NCI-H524 (cell line): Measurements from ENCODE around the gene SLC39A11.
A peak's percentile ranks its signal among the peaks of the same experiment; 100 is the strongest.

Experiments used
- DNase-seq, 2 experiments: peaks; one replicate each; lab custom pipeline; 2025; lab: John Stamatoyannopoulos, UW

The SLC39A11 gene

GRCh38 chr17:72870367-72870985, 222.0 kb downstream of the SLC39A11 start:
- no peak for DNase-seq

DNA sequence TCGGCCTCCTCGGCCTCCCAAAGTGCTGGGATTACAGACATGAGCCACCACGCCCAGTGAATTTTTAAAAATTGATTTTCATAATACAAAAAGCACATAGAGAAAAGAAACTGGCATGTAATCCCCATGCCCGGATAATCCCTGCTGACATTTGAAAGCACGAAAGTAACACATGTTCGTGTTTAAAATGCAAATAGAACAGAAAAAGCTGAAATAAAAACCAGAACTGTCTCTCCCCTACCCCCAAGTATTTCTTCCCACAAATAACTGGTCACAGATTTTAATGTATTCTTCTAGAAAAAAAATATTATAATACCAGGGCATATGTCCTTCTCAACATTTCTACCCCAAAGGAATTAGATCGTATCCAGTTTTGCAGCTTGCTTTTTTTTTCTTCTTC, 222.9 kb downstream of the SLC39A11 start:
- no peak for DNase-seq

DNA sequence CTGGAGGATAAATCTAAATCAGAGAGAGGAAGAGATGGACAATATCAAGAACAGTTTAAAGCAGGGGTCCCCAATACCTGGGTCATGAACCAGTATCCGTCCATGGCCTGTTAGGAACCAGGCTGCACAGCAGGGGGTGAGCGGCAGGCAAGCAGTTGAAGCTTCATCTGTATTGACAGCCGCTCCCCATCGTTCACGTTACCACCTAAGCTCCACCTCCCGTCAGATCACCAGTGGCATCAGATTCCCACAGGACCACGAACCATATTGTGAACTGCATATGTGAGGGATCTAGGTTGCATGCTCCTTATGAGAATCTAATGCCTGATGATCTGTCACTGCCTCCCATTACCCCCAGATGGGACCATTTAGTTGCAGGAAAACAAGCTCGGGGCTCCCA, 226.5 kb downstream of the SLC39A11 start:
- DNase-seq, result no peak

GRCh38 chr17:72863526-72864211, 228.8 kb downstream of the SLC39A11 start:
- DNase-seq, result peak; percentile 94 to 99

DNA sequence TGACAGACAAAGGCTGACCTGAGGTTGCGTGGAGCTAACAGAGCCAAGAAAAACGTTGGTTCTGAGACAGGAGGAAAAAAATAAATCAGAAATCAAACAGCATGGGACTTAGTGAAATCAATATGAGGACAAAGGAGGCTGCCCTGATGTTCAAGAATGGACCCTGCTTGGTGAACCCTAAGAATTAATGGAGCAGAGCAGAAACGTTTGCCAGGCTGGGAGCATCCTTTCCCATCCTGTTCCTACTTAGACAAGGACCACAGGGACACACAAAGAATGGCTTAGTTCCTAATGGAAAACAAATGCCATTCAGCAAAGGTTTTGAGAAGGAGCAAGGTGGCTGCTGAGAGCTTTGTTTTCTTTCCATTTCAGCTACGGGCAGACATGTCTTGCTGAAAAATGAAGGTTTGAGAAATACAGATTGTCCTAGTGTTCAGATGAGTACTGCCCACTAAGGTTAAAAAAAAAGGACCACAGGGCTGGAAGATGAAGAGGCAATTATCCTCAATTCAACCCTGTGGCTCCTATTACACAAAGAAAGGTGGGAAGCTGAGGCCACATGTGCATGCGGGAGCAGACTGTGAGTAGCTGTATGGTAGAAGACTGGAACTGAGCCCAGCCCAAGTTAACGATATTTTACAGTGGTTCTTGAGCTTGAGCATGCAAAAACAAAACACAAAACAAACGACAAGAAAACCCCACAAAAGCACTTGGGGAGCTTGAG, 230.1 kb downstream of the SLC39A11 start:
- DNase-seq, result peak; percentile 47 to 53

GRCh38 chr17:72861811-72862210, 230.7 kb downstream of the SLC39A11 start:
- no peak for DNase-seq

DNA sequence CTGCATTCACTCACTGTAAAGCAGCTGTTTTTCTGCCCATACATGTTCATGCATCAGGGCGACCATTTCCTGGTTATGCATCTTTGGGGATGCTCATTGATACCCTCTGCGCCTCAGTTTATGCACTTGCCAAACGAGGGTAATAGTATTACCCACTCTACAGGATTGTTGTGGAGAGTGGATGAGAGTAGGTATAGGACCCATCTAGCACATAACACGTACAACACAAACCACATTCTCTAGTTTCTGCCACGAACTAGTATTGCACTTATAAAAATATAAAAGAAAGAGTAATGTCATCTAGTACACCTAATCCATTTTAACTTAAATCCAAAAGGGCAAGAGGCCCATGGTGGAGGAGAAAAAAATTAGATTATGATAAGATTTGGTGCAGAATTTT, 231.7 kb downstream of the SLC39A11 start:
- DNase-seq, result no peak

DNA sequence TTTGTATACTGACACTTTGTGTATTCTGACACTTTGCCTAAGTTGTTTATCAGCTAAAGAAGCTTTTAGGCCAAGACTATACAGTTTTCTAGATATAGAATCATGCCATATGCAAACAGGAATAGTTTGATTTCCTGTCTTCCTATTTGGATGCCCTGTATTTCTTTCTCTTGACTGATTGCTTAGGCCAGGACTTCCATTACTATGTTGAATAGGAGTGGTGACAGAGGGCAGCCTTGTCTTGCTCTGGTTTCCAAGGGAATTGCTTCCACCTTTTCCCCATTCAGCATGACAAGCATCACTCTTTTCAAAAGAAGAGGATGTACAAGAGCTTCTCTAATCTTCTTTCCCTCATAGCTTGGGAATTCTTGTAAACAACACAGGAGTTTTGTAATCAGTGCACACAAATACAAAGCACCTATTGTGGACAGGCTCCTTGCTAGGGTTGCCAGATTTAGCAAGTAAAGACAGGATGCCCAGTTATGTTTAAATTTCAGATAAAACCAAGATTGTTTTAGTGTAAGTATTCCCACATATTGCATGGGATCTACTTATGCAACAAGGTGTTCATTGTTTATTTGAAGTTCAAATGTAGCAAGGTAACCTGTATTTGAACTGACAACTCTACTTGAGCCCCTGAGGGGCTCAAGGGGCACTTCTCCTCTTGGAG, 233.5 kb downstream of the SLC39A11 start:
- DNase-seq, result no peak

DNA sequence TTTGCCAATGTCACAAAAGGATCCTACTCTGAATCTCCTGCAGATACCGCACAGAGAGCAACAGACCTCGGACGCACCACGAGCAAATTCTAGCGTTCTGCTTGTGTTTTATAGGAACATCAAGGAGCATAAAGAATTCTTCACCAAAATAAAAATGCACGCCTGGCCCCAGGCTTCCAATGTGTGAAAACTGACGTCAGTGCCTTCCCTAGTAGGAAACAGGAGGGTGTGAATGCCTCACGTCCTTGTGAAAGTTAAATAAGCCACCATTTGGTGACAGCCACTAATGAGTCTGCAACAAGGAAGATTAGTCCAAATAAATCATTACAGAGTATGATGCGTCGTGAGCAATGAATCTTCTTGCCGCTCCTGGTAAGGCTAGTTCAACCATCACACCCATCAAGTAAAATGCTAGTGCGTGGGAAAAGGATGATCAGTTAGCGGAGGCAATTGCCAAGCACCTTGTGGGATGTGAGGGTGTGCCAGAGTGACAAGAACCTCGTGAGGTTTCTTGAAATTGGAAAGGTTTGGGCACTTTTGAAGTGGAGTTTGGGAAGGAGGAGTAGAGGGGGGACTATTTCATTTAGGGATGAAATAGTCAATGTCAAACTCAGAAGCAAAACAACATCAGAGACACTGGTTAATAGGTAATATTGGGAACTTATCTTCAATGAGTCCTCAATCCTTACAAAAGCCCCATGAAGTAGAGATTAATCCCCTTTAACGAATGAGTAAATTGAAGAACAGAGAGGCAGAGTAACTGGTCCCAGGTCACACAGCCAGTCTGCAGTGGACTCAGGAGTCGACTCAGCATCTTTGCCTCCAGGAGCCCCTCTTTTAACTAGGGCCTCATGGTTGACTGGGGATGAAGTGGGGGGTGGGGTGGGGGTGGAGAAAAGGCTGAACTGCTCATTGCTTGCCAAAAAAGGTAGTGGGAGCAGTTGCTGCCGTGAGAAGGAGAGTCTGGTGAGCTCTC, 238.8 kb downstream of the SLC39A11 start:
- DNase-seq, result peak in 1 of 2 experiments; percentile 28

DNA sequence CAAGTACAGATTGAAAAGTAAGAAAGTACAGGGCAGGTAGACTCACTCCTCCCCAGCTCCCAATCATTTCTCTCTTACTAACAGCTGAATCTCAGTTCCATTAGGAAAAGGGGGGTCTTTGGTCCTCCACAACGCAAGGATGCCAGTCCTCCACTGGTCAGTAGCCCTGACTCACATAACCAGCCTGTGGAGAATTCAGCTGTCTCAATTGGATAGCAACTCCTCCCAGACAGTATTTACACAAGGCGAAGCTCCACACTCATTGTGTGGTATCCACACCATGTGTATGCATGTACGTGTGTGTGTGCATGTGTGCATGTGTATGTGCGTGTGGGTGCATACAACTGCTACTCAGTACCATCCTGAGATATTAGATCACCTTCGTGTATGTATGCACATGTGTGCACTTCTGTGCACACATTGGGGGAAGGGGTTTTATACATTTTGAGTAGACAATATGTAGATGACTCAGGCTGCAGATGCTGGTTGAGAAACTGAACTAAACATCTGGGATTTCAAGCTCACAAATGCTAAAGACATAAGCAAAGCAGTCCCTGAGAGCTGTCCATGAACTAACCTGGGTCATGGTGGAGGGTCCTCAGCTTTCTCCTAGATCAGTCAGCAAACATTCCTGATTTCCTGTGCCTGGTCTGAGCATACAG, 240.1 kb downstream of the SLC39A11 start:
- DNase-seq, result no peak

- no peak for DNase-seq
Observed at GRCh38 chr17:72850410-72851118, 241.9 kb downstream of the SLC39A11 start.

DNA sequence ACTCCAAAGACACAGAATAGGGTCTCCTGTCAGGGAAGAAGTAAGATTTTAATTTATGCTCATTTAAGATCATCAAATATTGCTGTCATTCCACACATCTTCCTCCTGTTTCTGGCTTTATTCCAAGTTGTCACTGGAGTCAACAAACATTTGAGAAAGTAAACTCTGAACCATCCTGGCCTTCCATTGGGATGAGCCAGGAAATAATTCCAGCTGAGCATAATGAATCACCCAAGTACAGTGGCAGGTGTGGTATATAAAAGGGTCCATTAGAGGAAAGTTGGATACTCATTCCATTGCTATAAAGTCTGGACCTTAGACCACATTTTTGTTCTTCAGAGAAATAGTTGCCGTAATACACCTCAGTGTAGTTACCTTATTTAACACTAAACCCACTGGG, 246.1 kb downstream of the SLC39A11 start:
- no peak for DNase-seq

- DNase-seq, result no peak
Observed at GRCh38 chr17:72843591-72843990, 248.9 kb downstream of the SLC39A11 start.

- no peak for DNase-seq
Observed at GRCh38 chr17:72840019-72840418, 252.5 kb downstream of the SLC39A11 start.

- no peak for DNase-seq
Observed at GRCh38 chr17:72839131-72839725, 253.3 kb downstream of the SLC39A11 start.

- peak in 1 of 2 experiments; percentile 9 for DNase-seq
Observed at GRCh38 chr17:72838581-72838980, 253.9 kb downstream of the SLC39A11 start.

GRCh38 chr17:72838068-72838467, 254.4 kb downstream of the SLC39A11 start:
- no peak for DNase-seq

DNA sequence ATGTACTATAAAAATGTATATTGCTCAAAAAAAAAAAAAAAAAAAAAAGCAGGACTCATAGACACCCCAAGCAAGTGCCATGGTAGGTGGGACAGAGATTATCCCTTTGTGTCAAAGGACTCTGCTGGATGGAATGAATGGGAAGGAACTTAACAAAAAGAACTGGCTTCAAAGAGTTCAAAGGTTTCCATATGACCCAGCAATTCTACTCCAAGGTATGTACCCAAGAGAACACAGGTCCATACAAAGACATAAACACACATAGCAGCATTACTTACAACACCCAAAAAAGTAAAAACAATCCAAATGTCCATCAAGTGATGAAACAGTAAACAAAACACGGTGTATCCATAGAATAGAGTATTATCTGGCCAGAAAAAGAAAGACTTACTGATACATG, 255.2 kb downstream of the SLC39A11 start:
- no peak for DNase-seq

- DNase-seq, result no peak
Observed at GRCh38 chr17:72833128-72833765, 259.2 kb downstream of the SLC39A11 start.
